IMR-90 (cell line): ENCODE data around the gene PEX5L. TPM values are rescaled to one million over a fixed set of nuclear protein-coding genes. Genes with fewer than 3 reads are reported as not detected.

Experiments
- ATAC-seq: fragments of 200-7000 bp; cut with Tn5 transposase; 2 replicates; pipeline ENCODE4 v1.9.1; 2020; ENCODE audit warnings: low read depth, mild to moderate bottlenecking, moderate library complexity
- BruUV-seq: library from RNA; stranded (reverse); fragments of 400-500 nt; replicated peaks from 2 replicates; lab custom pipeline; 2021; lab: Mats Ljungman, UMichigan
- CTCF ChIA-PET: fragments of 300-600 bp; formaldehyde crosslinking; extraction: SDS; loops from one replicate; lab custom pipeline; 2021; ENCODE audit warnings: antibody characterized with exemption; lab: Yijun Ruan, JAX
- POLR2A ChIA-PET: fragments of 300-600 bp; sonication (Branson Sonifier 250); formaldehyde crosslinking; loops from one replicate; lab custom pipeline; 2022; ENCODE audit warnings: antibody characterized with exemption; ENCODE audit not compliant: unreplicated experiment; lab: Charles Lee
- DNase-seq: peaks from one replicate; pipeline ENCODE4 v3.0.0; 2013
- H2AFZ ChIP-seq: replicated peaks from 2 replicates; pipeline ENCODE3; 2013; ENCODE audit warnings: low read length, mild to moderate bottlenecking; ENCODE audit not compliant: poor library complexity
- H2AK5ac ChIP-seq: 2 replicates; pipeline ENCODE4 v1.6.1; 2013; ENCODE audit warnings: low read depth, low read length, inconsistent platforms
- H2AK9ac ChIP-seq: replicated peaks from 2 replicates; pipeline ENCODE3; 2013; ENCODE audit warnings: mild to moderate bottlenecking, low read depth, low read length, moderate library complexity; ENCODE audit not compliant: poor library complexity
- H2BK120ac ChIP-seq: 2 replicates; pipeline ENCODE4 v1.6.1; 2013; ENCODE audit warnings: low read depth, low read length, inconsistent platforms
- H2BK15ac ChIP-seq: 3 replicates; pipeline ENCODE4 v1.6.1; 2013; ENCODE audit warnings: low read depth, low read length, inconsistent platforms
- H2BK20ac ChIP-seq: 2 replicates; pipeline ENCODE4 v1.6.1; 2013; ENCODE audit warnings: low read depth, mild to moderate bottlenecking, inconsistent platforms, low read length, moderate library complexity
- H2BK5ac ChIP-seq: 2 replicates; pipeline ENCODE4 v1.6.1; 2013; ENCODE audit warnings: mild to moderate bottlenecking, low read depth, low read length, inconsistent platforms; ENCODE audit not compliant: poor library complexity, severe bottlenecking
- H3K14ac ChIP-seq: replicated peaks from 2 replicates; pipeline ENCODE4 v1.6.1; 2013; ENCODE audit warnings: low read depth, low read length, inconsistent platforms
- H3K18ac ChIP-seq: 2 replicates; pipeline ENCODE4 v1.6.1; 2013; ENCODE audit warnings: low read depth, low read length, control low read depth
- H3K23ac ChIP-seq: 2 replicates; pipeline ENCODE4 v1.6.1; 2013; ENCODE audit warnings: low read depth, low read length, inconsistent platforms
- H3K27ac ChIP-seq: 2 replicates; pipeline ENCODE4 v1.5.1; 2013; ENCODE audit warnings: mild to moderate bottlenecking, control low read depth, low read length; ENCODE audit not compliant: insufficient read depth
- H3K27me3 ChIP-seq: 2 replicates; pipeline ENCODE4 v1.6.1; 2013; ENCODE audit warnings: low read length; ENCODE audit not compliant: control insufficient read depth, insufficient read depth
- H3K36me3 ChIP-seq: 2 replicates; pipeline ENCODE4 v1.6.1; 2013; ENCODE audit warnings: low read length, mixed read lengths; ENCODE audit not compliant: control insufficient read depth, insufficient read depth
- H3K4ac ChIP-seq: 2 replicates; pipeline ENCODE4 v1.6.1; 2013; ENCODE audit warnings: low read depth, low read length, inconsistent platforms
- H3K4me1 ChIP-seq: 2 replicates; pipeline ENCODE4 v1.6.1; 2013; ENCODE audit warnings: low read length, mixed read lengths; ENCODE audit not compliant: control insufficient read depth, insufficient read depth
- H3K4me2 ChIP-seq: 2 replicates; pipeline ENCODE4 v1.6.1; 2013; ENCODE audit warnings: low read depth, mild to moderate bottlenecking, control low read depth, low read length, moderate library complexity
- H3K4me3 ChIP-seq: 2 replicates; pipeline ENCODE4 v1.5.1; 2013; ENCODE audit warnings: low read depth, mild to moderate bottlenecking, control low read depth, low read length, moderate library complexity; ENCODE audit not compliant: insufficient read depth
- H3K56ac ChIP-seq: 2 replicates; pipeline ENCODE4 v1.6.1; 2013; ENCODE audit warnings: low read length, inconsistent platforms; ENCODE audit not compliant: insufficient read depth; ENCODE audit errors: extremely low read depth
- H3K79me1 ChIP-seq, 2 experiments: 2 replicates each; pipeline ENCODE4 v1.6.1; 2013; ENCODE audit warnings: low read length in 2 of 2, inconsistent platforms in 1 of 2, low read depth in 1 of 2
- H3K9ac ChIP-seq: 2 replicates; pipeline ENCODE4 v1.6.1; 2013; ENCODE audit warnings: low read depth, low read length, control low read depth
- H3K9me1 ChIP-seq: 2 replicates; pipeline ENCODE4 v1.6.1; 2013; ENCODE audit warnings: low read length, inconsistent platforms; ENCODE audit not compliant: insufficient read depth
- H3K9me3 ChIP-seq: 2 replicates; pipeline ENCODE4 v1.6.1; 2013; ENCODE audit warnings: low read length; ENCODE audit not compliant: control insufficient read depth, insufficient read depth
- H4K20me1 ChIP-seq: 2 replicates; pipeline ENCODE4 v1.6.1; 2013; ENCODE audit warnings: low read length, inconsistent platforms; ENCODE audit not compliant: insufficient read depth
- H4K5ac ChIP-seq: 2 replicates; pipeline ENCODE4 v1.6.1; 2013; ENCODE audit warnings: mild to moderate bottlenecking, low read depth, low read length, control low read depth
- H4K8ac ChIP-seq, 2 experiments: 2 replicates each; pipeline ENCODE4 v1.6.1; 2013; ENCODE audit warnings: low read depth in 2 of 2, low read length in 2 of 2, control low read depth in 1 of 2, inconsistent platforms in 1 of 2
- H4K91ac ChIP-seq: 2 replicates; pipeline ENCODE4 v1.6.1; 2013; ENCODE audit warnings: low read depth, low read length, inconsistent platforms; ENCODE audit not compliant: insufficient read depth
- BHLHE40 ChIP-seq: fragments of 150-350 bp; IDR thresholded peaks from 2 replicates; pipeline ENCODE4 v1.6.1; 2016; ENCODE audit warnings: mild to moderate bottlenecking, low read depth, low read length
- CEBPB ChIP-seq: IDR thresholded peaks from 2 replicates; pipeline ENCODE4 v1.6.1; 2012; ENCODE audit warnings: low read depth, low read length, improper control_type of control experiment
- CHD1 ChIP-seq: IDR thresholded peaks from 2 replicates; pipeline ENCODE4 v1.6.1; 2012; ENCODE audit warnings: low read depth, low read length, improper control_type of control experiment
- MAFK ChIP-seq: IDR thresholded peaks from 2 replicates; pipeline ENCODE4 v1.6.1; 2012; ENCODE audit warnings: low read depth, low read length, improper control_type of control experiment
- MAZ ChIP-seq: IDR thresholded peaks from 2 replicates; pipeline ENCODE4 v1.6.1; 2012; ENCODE audit warnings: low read depth, mild to moderate bottlenecking, low read length, improper control_type of control experiment, moderate library complexity, borderline replicate concordance
- MXI1 ChIP-seq: IDR thresholded peaks from 2 replicates; pipeline ENCODE4 v1.6.1; 2012; ENCODE audit warnings: low read depth, mild to moderate bottlenecking, low read length, moderate library complexity, borderline replicate concordance
- NFE2L2 ChIP-seq: fragments of 150-350 bp; IDR thresholded peaks from 2 replicates; pipeline ENCODE4 v1.6.1; 2016; ENCODE audit warnings: low read depth, mild to moderate bottlenecking, low read length
- POLR2A ChIP-seq: IDR thresholded peaks from 2 replicates; pipeline ENCODE4 v1.6.1; 2012; ENCODE audit warnings: mild to moderate bottlenecking, low read depth, low read length
- RAD21 ChIP-seq: IDR thresholded peaks from 2 replicates; pipeline ENCODE4 v1.6.1; 2012; ENCODE audit warnings: low read length, improper control_type of control experiment
- RCOR1 ChIP-seq: IDR thresholded peaks from 2 replicates; pipeline ENCODE4 v1.6.1; 2012; ENCODE audit warnings: mild to moderate bottlenecking, low read length, improper control_type of control experiment; ENCODE audit not compliant: insufficient replicate concordance
- RFX5 ChIP-seq: IDR thresholded peaks from 2 replicates; pipeline ENCODE4 v1.8.0; 2012; ENCODE audit warnings: low read depth, mild to moderate bottlenecking, low read length, moderate library complexity
- SMC3 ChIP-seq: fragments of 150-350 bp; IDR thresholded peaks from 2 replicates; pipeline ENCODE4 v1.6.1; 2016; ENCODE audit warnings: low read depth, mild to moderate bottlenecking, antibody characterized with exemption, low read length, moderate library complexity
- WGBS, 2 experiments: methylation state at CpG; one replicate each; pipeline versions ENCODE4 v1.1.5 to v1.1.7; 2013; ENCODE audit warnings: missing lambda C conversion rate in 2 of 2; ENCODE audit not compliant: insufficient read length in 1 of 2; ENCODE audit errors: extremely low coverage in 2 of 2; 5-methylcytosine and 5-hydroxymethylcytosine counted together
- dilution Hi-C: fragments of 300-500 bp; cut with HindIII; formaldehyde crosslinking; loops from one replicate; pipeline ENCODE4 v1.14.3; 2018; ENCODE audit warnings: low sequenced_read_pairs; ENCODE audit not compliant: unreplicated experiment
- in situ Hi-C: fragments of 300-500 bp; cut with MboI; formaldehyde crosslinking; loops from 3 replicates; pipeline ENCODE4 v1.14.3; 2019; ENCODE audit warnings: low sequenced_read_pairs, inconsistent platforms, mixed read lengths
- intact Hi-C: fragments of 100-400 bp; cut with micrococcal nuclease; formaldehyde crosslinking; loops from 2 replicates; pipeline ENCODE4 v1.10.0; 2022
- polyA plus RNA-seq, 3 experiments: library from polyadenylated mRNA; depleted of rRNA; stranded (reverse); fragments of >200 nt; gene quantifications; 2 replicates each; pipeline ENCODE4 v1.2.3, GENCODE V29; 2012; ENCODE audit warnings: low replicate concordance in 1 of 3
- total RNA-seq: library from RNA; depleted of rRNA; stranded (reverse); fragments of >200 nt; gene quantifications from 2 replicates; pipeline ENCODE4 v1.2.3, GENCODE V29; 2012
- TF ChIP-seq, protein P1 (sequence below): fragments of 150-350 bp; IDR thresholded peaks from 2 replicates; pipeline ENCODE4 v1.6.1; 2016; ENCODE audit warnings: low read depth, mild to moderate bottlenecking, low read length, moderate library complexity, borderline replicate concordance
- TF ChIP-seq, protein P2 (sequence below): conservative IDR thresholded peaks from 2 replicates; pipeline ENCODE4 v1.5.1; 2012; ENCODE audit warnings: mild to moderate bottlenecking, low read depth, low read length, improper control_type of control experiment

The PEX5L gene
- total and polyA plus RNA-seq, 2 of the 4 experiments (the other 2 are of a cell fraction), result not detected

DNA sequence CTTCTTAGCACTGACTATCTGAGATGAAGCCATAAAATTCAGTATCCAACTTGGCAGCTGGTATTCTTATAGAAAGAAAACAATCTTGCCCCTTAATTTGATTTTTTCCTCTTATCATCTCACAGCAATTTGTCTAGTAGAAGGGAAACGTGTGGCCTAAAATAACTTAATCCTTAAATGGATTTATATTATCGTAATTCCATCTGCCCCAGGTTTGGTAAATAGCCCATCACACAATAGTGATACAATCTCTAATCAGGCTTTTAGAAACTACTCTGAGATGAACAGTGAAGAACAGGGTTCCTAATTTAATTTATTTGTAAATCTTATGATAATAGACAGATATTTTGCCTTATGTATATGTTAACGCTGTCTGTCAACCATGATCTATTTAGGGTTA, 24.8 kb downstream of the PEX5L start:
- POLR2A ChIA-PET, result no interaction called here

More for the DNA sequence above, 24.8 kb downstream of the PEX5L start:
- dilution Hi-C loops, result no loop called here
- Histone ChIP-seq H3K4ac (no peak overlapping the region), H3K27ac (no peak overlapping the region), H2BK120ac (no peak overlapping the region), H3K4me1 (no peaks in the 10 kb centered on the region), H3K79me1 (no peaks in the 10 kb centered on the region), H3K56ac (no peak overlapping the region), H3K9me1 (no peaks in the 10 kb centered on the region), H3K14ac (no peak overlapping the region), H2AK9ac (no peak overlapping the region), H2AFZ (no peak overlapping the region), H2BK15ac (no peak overlapping the region), H3K27me3 (no peaks in the 10 kb centered on the region), H3K36me3 (no peaks in the 10 kb centered on the region), H2BK20ac (no peak overlapping the region), H3K9ac (no peak overlapping the region), H3K9me3 (0 out of 2 replicates have a peak, but pooled peaks cover 4% of the 10 kb centered on the region), H4K5ac (no peak overlapping the region), H3K4me3 (no peak overlapping the region), H4K8ac (no peak overlapping the region), H2AK5ac (no peak overlapping the region), H4K20me1 (no peaks in the 10 kb centered on the region), H3K18ac (no peak overlapping the region), H4K91ac (no peak overlapping the region), H3K4me2 (no peak overlapping the region), H2BK5ac (no peak overlapping the region), H3K23ac (no peak overlapping the region)
- no CpG with 5 or more reads among the region's 3 CpGs for WGBS, 2 experiments
- in situ Hi-C loops, result no loop called here
- intact Hi-C loops, result no loop called here
- CTCF ChIA-PET, result no interaction called here
- ATAC-seq (no peak), DNase-seq (no peak)
- TF ChIP-seq RAD21 (no peak), BHLHE40 (no peak), MXI1 (no peak), MAZ (no peak), NFE2L2 (no peak), CHD1 (no peak), RCOR1 (no peak), MAFK (no peak), RFX5 (no peak), CEBPB (no peak), POLR2A (no peak), SMC3 (no peak)
- TF ChIP-seq, protein P1, sequence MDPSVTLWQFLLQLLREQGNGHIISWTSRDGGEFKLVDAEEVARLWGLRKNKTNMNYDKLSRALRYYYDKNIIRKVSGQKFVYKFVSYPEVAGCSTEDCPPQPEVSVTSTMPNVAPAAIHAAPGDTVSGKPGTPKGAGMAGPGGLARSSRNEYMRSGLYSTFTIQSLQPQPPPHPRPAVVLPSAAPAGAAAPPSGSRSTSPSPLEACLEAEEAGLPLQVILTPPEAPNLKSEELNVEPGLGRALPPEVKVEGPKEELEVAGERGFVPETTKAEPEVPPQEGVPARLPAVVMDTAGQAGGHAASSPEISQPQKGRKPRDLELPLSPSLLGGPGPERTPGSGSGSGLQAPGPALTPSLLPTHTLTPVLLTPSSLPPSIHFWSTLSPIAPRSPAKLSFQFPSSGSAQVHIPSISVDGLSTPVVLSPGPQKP, result no peak
- TF ChIP-seq, protein P2, sequence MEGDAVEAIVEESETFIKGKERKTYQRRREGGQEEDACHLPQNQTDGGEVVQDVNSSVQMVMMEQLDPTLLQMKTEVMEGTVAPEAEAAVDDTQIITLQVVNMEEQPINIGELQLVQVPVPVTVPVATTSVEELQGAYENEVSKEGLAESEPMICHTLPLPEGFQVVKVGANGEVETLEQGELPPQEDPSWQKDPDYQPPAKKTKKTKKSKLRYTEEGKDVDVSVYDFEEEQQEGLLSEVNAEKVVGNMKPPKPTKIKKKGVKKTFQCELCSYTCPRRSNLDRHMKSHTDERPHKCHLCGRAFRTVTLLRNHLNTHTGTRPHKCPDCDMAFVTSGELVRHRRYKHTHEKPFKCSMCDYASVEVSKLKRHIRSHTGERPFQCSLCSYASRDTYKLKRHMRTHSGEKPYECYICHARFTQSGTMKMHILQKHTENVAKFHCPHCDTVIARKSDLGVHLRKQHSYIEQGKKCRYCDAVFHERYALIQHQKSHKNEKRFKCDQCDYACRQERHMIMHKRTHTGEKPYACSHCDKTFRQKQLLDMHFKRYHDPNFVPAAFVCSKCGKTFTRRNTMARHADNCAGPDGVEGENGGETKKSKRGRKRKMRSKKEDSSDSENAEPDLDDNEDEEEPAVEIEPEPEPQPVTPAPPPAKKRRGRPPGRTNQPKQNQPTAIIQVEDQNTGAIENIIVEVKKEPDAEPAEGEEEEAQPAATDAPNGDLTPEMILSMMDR, result no peak
- no TSS peak for BruUV-seq
